Bronchial epithelial cell (primary cell): ENCODE measurements around the gene LUC7L. TPM values are rescaled to one million over a fixed set of nuclear protein-coding genes. Genes with fewer than 3 reads are reported as not detected.

ENCODE experiments used
- DNase-seq: peaks from one replicate; pipeline ENCODE4 v3.0.0-alpha.2; 2010; ENCODE audit warnings: low read depth
- FAIRE-seq: peaks from 2 replicates; lab custom pipeline; 2011; peaks lifted over from hg19 to GRCh38; lab: Jason Lieb, UNC
- H3K27me3 ChIP-seq: 2 replicates; pipeline ENCODE4 v1.5.1; 2011; ENCODE audit warnings: low read length; ENCODE audit not compliant: control insufficient read depth, insufficient read depth
- H3K36me3 ChIP-seq: 2 replicates; pipeline ENCODE4 v1.5.1; 2011; ENCODE audit warnings: low read length; ENCODE audit not compliant: control insufficient read depth, insufficient read depth
- H3K4me3 ChIP-seq: 2 replicates; pipeline ENCODE4 v1.5.1; 2011; ENCODE audit warnings: mild to moderate bottlenecking, low read depth, low read length, control low read depth
- CTCF ChIP-seq: IDR thresholded peaks from 2 replicates; pipeline ENCODE4 v1.5.1; 2011; ENCODE audit warnings: mild to moderate bottlenecking, moderate library complexity, low read length, control low read depth, inconsistent platforms; ENCODE audit not compliant: insufficient read depth, severe bottlenecking
- total RNA-seq: library from RNA; depleted of rRNA; stranded (reverse); fragments of >200 nt; gene quantifications from 2 replicates; pipeline ENCODE4 v1.2.1, GENCODE V29; 2014

LUC7L gene
- total RNA-seq, 1 donor from 2014 or later = 29.5 TPM

- DNase-seq (no peak), FAIRE-seq (no peak)
- peaks cover 6% of the 10 kb centered on the region for H3K36me3 ChIP-seq
- H3K4me3 ChIP-seq = no peak overlapping the region
- TF ChIP-seq CTCF = no peak
- no peaks in the 10 kb centered on the region for H3K27me3 ChIP-seq
These were observed 24.6 kb upstream of the LUC7L start for GRCh38 chr16:253833-254232.

- DNase-seq (no peak), FAIRE-seq (no peak)
- Histone ChIP-seq H3K27me3 (no peaks in the 10 kb centered on the region), H3K36me3 (peaks cover 6% of the 10 kb centered on the region), H3K4me3 (no peak overlapping the region)
- TF ChIP-seq CTCF = no peak
These were observed 23.4 kb upstream of the LUC7L start for GRCh38 chr16:252366-253337.

GRCh38 chr16:249431-249830, 20.2 kb upstream of the LUC7L start:
- no peak for FAIRE-seq
- no peak for TF ChIP-seq CTCF
- H3K36me3 ChIP-seq = peaks cover 4% of the 10 kb centered on the region
- no peaks in the 10 kb centered on the region for H3K27me3 ChIP-seq
- DNase-seq = no peak
- H3K4me3 ChIP-seq = no peak overlapping the region

GRCh38 chr16:247027-247426, 17.8 kb upstream of the LUC7L start:
- Histone ChIP-seq H3K27me3 (no peaks in the 10 kb centered on the region), H3K36me3 (peaks cover 2% of the 10 kb centered on the region), H3K4me3 (no peak overlapping the region)
- no peak for FAIRE-seq
- TF ChIP-seq CTCF = no peak
- DNase-seq = no peak

GRCh38 chr16:245105-245504, 15.9 kb upstream of the LUC7L start:
- DNase-seq (no peak), FAIRE-seq (no peak)

More at GRCh38 chr16:245105-245504, 15.9 kb upstream of the LUC7L start:
- H3K36me3 ChIP-seq = peaks cover 2% of the 10 kb centered on the region
- TF ChIP-seq CTCF = no peak
- H3K27me3 ChIP-seq = no peaks in the 10 kb centered on the region
- no peak overlapping the region for H3K4me3 ChIP-seq
